B cell (primary cell): ENCODE data around the gene ABHD5. TPM values are rescaled to one million over a fixed set of nuclear protein-coding genes. Genes with fewer than 3 reads are reported as not detected.

Experiments used
- ATAC-seq: fragments of 200-7000 bp; cut with Tn5 transposase; one replicate; pipeline ENCODE4 v1.10.0; 2021; ENCODE audit warnings: low read depth, mild to moderate bottlenecking, moderate number of reproducible peaks, moderate library complexity
- CTCF ChIA-PET: fragments of 350-600 bp; sonication (Branson Sonifier 250); formaldehyde crosslinking; loops from one replicate; lab custom pipeline; 2021; ENCODE audit warnings: antibody characterized with exemption, inconsistent platforms; lab: Charles Lee
- POLR2A ChIA-PET: fragments of 350-600 bp; sonication (Branson Sonifier 250); formaldehyde crosslinking; loops from one replicate; lab custom pipeline; 2021; ENCODE audit warnings: antibody characterized with exemption; lab: Charles Lee
- DNase-seq: peaks from one replicate; pipeline ENCODE4 v3.0.0; 2013
- H2AFZ ChIP-seq: 2 replicates; pipeline ENCODE4 v1.6.1; 2012; ENCODE audit warnings: mild to moderate bottlenecking, low read depth, low read length; ENCODE audit not compliant: insufficient read depth, poor library complexity, severe bottlenecking
- H3K27ac ChIP-seq, 2 donors: 1 replicate in 1 of 2; 2 replicates in 1 of 2; pipeline ENCODE4 v1.5.1; 2012 to 2013; ENCODE audit warnings: low read length in 2 of 2, mild to moderate bottlenecking in 2 of 2, moderate library complexity in 1 of 2
- H3K27me3 ChIP-seq, 4 experiments: fragments of 200-600 bp in 1 of 4; sonication (generic) in 1 of 4; replicated peaks in 1 of 4; 1 replicate in 2 of 4; 2 replicates in 2 of 4; pipeline versions ENCODE4 v1.6.1 to v1.7.0; 2013 to 2016; ENCODE audit warnings: low read length in 3 of 4, mild to moderate bottlenecking in 2 of 4, mixed read lengths in 1 of 4, moderate library complexity in 1 of 4; ENCODE audit not compliant: insufficient read depth in 4 of 4, control insufficient read depth in 3 of 4; ENCODE audit errors: control extremely low read depth in 1 of 4
- H3K36me3 ChIP-seq, 2 experiments: replicated peaks in 1 of 2; 1 replicate in 1 of 2; 2 replicates in 1 of 2; pipeline versions ENCODE4 v1.6.1 to v1.7.1; 2013; ENCODE audit warnings: low read length in 1 of 2; ENCODE audit not compliant: insufficient read depth in 2 of 2, control insufficient read depth in 1 of 2; ENCODE audit errors: control extremely low read depth in 1 of 2, extremely low read depth in 1 of 2
- H3K4me1 ChIP-seq, 2 donors: fragments of 200-600 bp in 1 of 2; sonication (generic) in 1 of 2; 1 replicate in 1 of 2; 2 replicates in 1 of 2; pipeline versions ENCODE4 v1.5.1 to v1.6.1; 2013 to 2017; ENCODE audit warnings: low read length in 2 of 2; ENCODE audit not compliant: control insufficient read depth in 2 of 2, insufficient read depth in 2 of 2
- H3K4me2 ChIP-seq: replicated peaks from 2 replicates; pipeline ENCODE3; 2012; ENCODE audit warnings: mild to moderate bottlenecking, low read depth, low read length; ENCODE audit not compliant: poor library complexity, severe bottlenecking
- H3K4me3 ChIP-seq, 5 experiments: fragments of 200-600 bp in 1 of 5; sonication (generic) in 1 of 5; 1 replicate in 3 of 5; 2 replicates in 2 of 5; pipeline versions ENCODE4 v1.5.1 to v1.7.0; 2011 to 2016; ENCODE audit warnings: low read length in 4 of 5, mild to moderate bottlenecking in 4 of 5, low read depth in 2 of 5, control low read depth in 1 of 5, moderate library complexity in 1 of 5; ENCODE audit not compliant: insufficient read depth in 1 of 5; ENCODE audit errors: control extremely low read depth in 1 of 5, extremely low read depth in 1 of 5
- H3K79me2 ChIP-seq: fragments of 200-600 bp; sonication (generic); one replicate; pipeline ENCODE4 v1.6.0; 2016; ENCODE audit warnings: low read length; ENCODE audit not compliant: control insufficient read depth, insufficient read depth
- H3K9ac ChIP-seq: fragments of 200-600 bp; sonication (generic); 2 replicates; pipeline ENCODE4 v1.6.1; 2017; ENCODE audit warnings: mild to moderate bottlenecking, low read length, moderate library complexity
- H3K9me3 ChIP-seq, 3 donors: one replicate each; pipeline versions ENCODE4 v1.6.1 to v1.7.1; 2013; ENCODE audit warnings: low read length in 2 of 3; ENCODE audit not compliant: control insufficient read depth in 2 of 3, insufficient read depth in 1 of 3; ENCODE audit errors: control extremely low read depth in 1 of 3
- H4K20me1 ChIP-seq: 2 replicates; pipeline ENCODE4 v1.6.0; 2012; ENCODE audit warnings: mild to moderate bottlenecking, low read length; ENCODE audit not compliant: insufficient read depth, control insufficient read depth, poor library complexity, severe bottlenecking
- H3K27ac Mint-ChIP-seq: one replicate; pipeline ENCODE4 v1.8.0; 2021; ENCODE audit warnings: mixed read lengths
- H3K27me3 Mint-ChIP-seq: one replicate; pipeline ENCODE4 v1.8.0; 2021; ENCODE audit warnings: mixed read lengths
- H3K4me1 Mint-ChIP-seq: one replicate; pipeline ENCODE4 v1.8.0; 2021; ENCODE audit warnings: mixed read lengths
- H3K4me3 Mint-ChIP-seq: one replicate; pipeline ENCODE4 v1.8.0; 2021; ENCODE audit warnings: mixed read lengths
- H3K9me3 Mint-ChIP-seq: one replicate; pipeline ENCODE4 v1.8.0; 2022; ENCODE audit warnings: mixed read lengths; ENCODE audit not compliant: insufficient read depth
- CTCF ChIP-seq: fragments of 200-600 bp; IDR thresholded peaks from one replicate; pipeline ENCODE4 v1.8.0; 2022; ENCODE audit warnings: antibody characterized with exemption, mild to moderate bottlenecking
- EZH2 ChIP-seq: IDR thresholded peaks from 2 replicates; pipeline ENCODE4 v1.6.1; 2012; ENCODE audit warnings: borderline replicate concordance, low read depth, mild to moderate bottlenecking, moderate library complexity, low read length; ENCODE audit not compliant: insufficient read depth, poor library complexity, severe bottlenecking
- WGBS: methylation state at CpG from one replicate; pipeline ENCODE4 v1.1.5; 2013; ENCODE audit warnings: missing lambda C conversion rate; ENCODE audit not compliant: insufficient coverage; 5-methylcytosine and 5-hydroxymethylcytosine counted together
- intact Hi-C: fragments of 100-400 bp; cut with micrococcal nuclease; formaldehyde crosslinking; loops from one replicate; pipeline ENCODE4 v1.10.0; 2022
- polyA plus RNA-seq: library from polyadenylated mRNA; depleted of rRNA; stranded (reverse); fragments of >200 nt; gene quantifications from 2 replicates; pipeline ENCODE4 v1.2.3, GENCODE V29; 2012
- total RNA-seq, 2 donors: library from RNA; stranded (reverse); fragments of 120-200 nt in 1 of 2; gene quantifications; 1 replicate in 1 of 2; 2 replicates in 1 of 2; pipeline versions ENCODE4 v1.2.3 to v1.2.4, GENCODE V29; 2013 to 2022

The ABHD5 gene
- total and polyA plus RNA-seq, 2 donors (not counting 1 experiment from before 2014, with no cell fraction given), result 4.7 to 12.1 TPM

- no CpG with 5 or more reads among the region's 2 CpGs for WGBS
- POLR2A ChIA-PET, result no interaction called here
- Histone ChIP-seq H2AFZ (no peak overlapping the region), H4K20me1 (no peaks in the 10 kb centered on the region), H3K9ac (no peak overlapping the region), H3K4me3 (no peak overlapping the region), H3K27me3 (peaks cover 0 to 11% (median 2%) of the 10 kb centered on the region in 4 experiments), H3K4me2 (no peak overlapping the region), H3K79me2 (no peaks in the 10 kb centered on the region), H3K27ac (no peak overlapping the region), H3K4me1 (peaks cover 0 to 5% of the 10 kb centered on the region in 2 donors), H3K36me3 (no peaks in the 10 kb centered on the region), H3K9me3 (no peaks in the 10 kb centered on the region)
- Mint-ChIP-seq H3K4me1 (peaks cover 4% of the 10 kb centered on the region), H3K4me3 (no peak overlapping the region), H3K27ac (no peak overlapping the region), H3K9me3 (no peaks in the 10 kb centered on the region), H3K27me3 (peaks cover 16% of the 10 kb centered on the region)
- TF ChIP-seq EZH2 (no peak), CTCF (no peak)
- CTCF ChIA-PET, result interaction anchor here (0.7 to 1.8 kb wide), 4 partner anchors 224 to 1572 kb away, joined by 3 to 7 read pairs (median 4); no protein-coding TSS in a partner anchor
- intact Hi-C loops, result no loop called here
- no peak for DNase-seq
- ATAC-seq, result no peak
These were observed 76.1 kb downstream of the ABHD5 start for GRCh38 chr3:43766672-43767465.

GRCh38 chr3:43768381-43768973, 77.7 kb downstream of the ABHD5 start:
- Mint-ChIP-seq H3K9me3 (no peaks in the 10 kb centered on the region), H3K27ac (no peak overlapping the region), H3K27me3 (peaks cover 24% of the 10 kb centered on the region), H3K4me3 (no peak overlapping the region), H3K4me1 (peaks cover 4% of the 10 kb centered on the region)
- H4K20me1 ChIP-seq, result no peaks in the 10 kb centered on the region
- H3K36me3 ChIP-seq, result no peaks in the 10 kb centered on the region
- ATAC-seq (no peak), DNase-seq (no peak)
- TF ChIP-seq CTCF (no peak), EZH2 (no peak)
- H3K79me2 ChIP-seq, result no peaks in the 10 kb centered on the region
- H3K4me1 ChIP-seq, result peaks cover 0 to 5% of the 10 kb centered on the region in 2 donors
- ChIA-PET POLR2A (no interaction called here), CTCF (interaction anchor here (0.8 to 4.2 kb wide), 11 partner anchors 9 to 807 kb away, joined by 3 to 25 read pairs (median 5); no protein-coding TSS in a partner anchor)
- H3K27ac ChIP-seq, result no peak overlapping the region
- 54% methylated on average over 3 of the region's 5 CpGs for WGBS
- no peak overlapping the region for H3K4me3 ChIP-seq
- no peak overlapping the region for H3K9ac ChIP-seq
- H2AFZ ChIP-seq, result no peak overlapping the region
- H3K27me3 ChIP-seq, result peaks cover 0 to 11% (median 2%) of the 10 kb centered on the region in 4 experiments
- H3K4me2 ChIP-seq, result no peak overlapping the region
- no peaks in the 10 kb centered on the region for H3K9me3 ChIP-seq
- intact Hi-C loops, result no loop called here
